Measurements from ENCODE around the gene HGS. TPM values are rescaled to one million over a fixed set of nuclear protein-coding genes. Genes with fewer than 3 reads are reported as not detected.
"Not testable (repeated sequence)": the region's sequence is repeated elsewhere in the genome, so short reads cannot be mapped to it uniquely, and the experiment has no call there.

Gene HGS
- polyA plus RNA-seq, 3 donors = 57.6 to 118 (median 91.6) TPM

GRCh38 chr17:81727324-81728031 is 43.7 kb downstream of the HGS start:
- H3K27ac ChIP-seq (ENCODE audit: low read depth, low read length) = no peak overlapping the region
- 65 to 93% (median 84%) methylated on average over 22 to 23 of the region's 23 CpGs for WGBS, 3 donors

- WGBS, 3 donors = 43 to 46% (median 44%) methylated on average over 32 of the region's 32 CpGs
- H3K27ac ChIP-seq (ENCODE audit: low read depth, low read length) = no peak overlapping the region
These were observed 49.9 kb downstream of the HGS start for GRCh38 chr17:81733507-81734404.

- no peak overlapping the region for H3K27ac ChIP-seq (ENCODE audit: low read depth, low read length)
- WGBS, 3 donors = 72 to 77% (median 73%) methylated on average over 31 to 35 of the region's 35 CpGs
These were observed 50.8 kb downstream of the HGS start for GRCh38 chr17:81734405-81735263.

- no peak overlapping the region for H3K27ac ChIP-seq (ENCODE audit: low read depth, low read length)
- 28 to 32% (median 31%) methylated on average over 30 of the region's 30 CpGs for WGBS, 3 donors
These were observed 51.7 kb downstream of the HGS start for GRCh38 chr17:81735264-81736102.

- WGBS, 3 donors = 84 to 91% (median 91%) methylated on average over 30 to 31 of the region's 31 CpGs
- no peak overlapping the region for H3K27ac ChIP-seq (ENCODE audit: low read depth, low read length)
These were observed 54.4 kb downstream of the HGS start for GRCh38 chr17:81737947-81738800.

GRCh38 chr17:81738801-81739393 is 55.1 kb downstream of the HGS start:
- 86 to 87% (median 86%) methylated on average over 27 of the region's 27 CpGs for WGBS, 3 donors
- H3K27ac ChIP-seq (ENCODE audit: low read depth, low read length) = no peak overlapping the region

- not testable (repeated sequence) for H3K27ac ChIP-seq (ENCODE audit: low read depth, low read length)
- 88 to 93% (median 92%) methylated on average over 8 of the region's 8 CpGs for whole genome bisulfite sequencing, 3 donors
These were observed 55.8 kb downstream of the HGS start for GRCh38 chr17:81739593-81739992.

- H3K27ac ChIP-seq (ENCODE audit: low read depth, low read length) = no peak overlapping the region
- WGBS, 3 donors = 21 to 56% (median 25%) methylated on average over 21 to 28 of the region's 28 CpGs
These were observed 56.7 kb downstream of the HGS start for GRCh38 chr17:81740395-81740961.

GRCh38 chr17:81741049-81741593 is 57.3 kb downstream of the HGS start:
- no peak overlapping the region for H3K27ac ChIP-seq (ENCODE audit: low read depth, low read length)
- WGBS, 3 donors = 20 to 39% (median 25%) methylated on average over 19 to 22 of the region's 22 CpGs

- WGBS, 3 donors = 50% methylated on average over 24 to 26 of the region's 26 CpGs
- H3K27ac ChIP-seq (ENCODE audit: low read depth, low read length) = no peak overlapping the region
These were observed 58.0 kb downstream of the HGS start for GRCh38 chr17:81741594-81742452.

Other genes starting within 250 kb of the HGS start
- gene ACTG1, start 171.2 kb upstream of the HGS start, polyA plus RNA-seq = 1,000 to 10,000 TPM; 1,930 to 3,527 (median 2,831) TPM
- gene FSCN2, start 155.6 kb upstream of the HGS start, polyA plus RNA-seq = 1 to 10 TPM in 2 of 3 donors, under 1 TPM in 1; 0.21 to 4.9 (median 1.0) TPM
- 10 to 100 TPM; 10.1 to 25.9 (median 22.4) TPM for gene FAAP100, start 131.7 kb upstream of the HGS start, polyA plus RNA-seq
- 10 to 100 TPM; 21.9 to 53.4 (median 30.8) TPM for gene NPLOC4, start 46.9 kb upstream of the HGS start, polyA plus RNA-seq
- gene TSPAN10, start 46.8 kb upstream of the HGS start, polyA plus RNA-seq = 1 to 10 TPM in 1 of 3 donors, under 1 TPM in 2; 0.79 to 1.3 (median 0.86) TPM
- gene PDE6G, start 27.5 kb upstream of the HGS start, polyA plus RNA-seq = 1 to 10 TPM in 1 of 3 donors, under 1 TPM in 2; 0.20 to 1.0 (median 0.45) TPM
- gene OXLD1, start 17.4 kb upstream of the HGS start, polyA plus RNA-seq = 10 to 100 TPM; 33.5 to 51.2 (median 40.5) TPM
- gene CCDC137, start 17.3 kb upstream of the HGS start, polyA plus RNA-seq = 10 to 100 TPM in 2 of 3 donors, 1 to 10 TPM in 1; 8.9 to 18.6 (median 11.3) TPM
- 10 to 100 TPM; 26.8 to 44.4 (median 41.1) TPM for gene ARL16, start 214 bp upstream of the HGS start, polyA plus RNA-seq
- gene MRPL12, start 19.4 kb downstream of the HGS start, polyA plus RNA-seq = 100 to 1,000 TPM in 2 of 3 donors, 10 to 100 TPM in 1; 81.3 to 134 (median 118) TPM
- 10 to 100 TPM; 18.7 to 61.4 (median 43.2) TPM for gene SLC25A10, start 28.3 kb downstream of the HGS start, polyA plus RNA-seq
- gene GCGR, start 120.1 kb downstream of the HGS start, polyA plus RNA-seq = 1 to 10 TPM in 1 of 3 donors, under 1 TPM in 1, not detected in 1; 0.12 to 1.4 TPM
- gene MCRIP1, start 149.3 kb downstream of the HGS start, polyA plus RNA-seq = 100 to 1,000 TPM in 2 of 3 donors, 10 to 100 TPM in 1; 92.8 to 190 (median 116) TPM
- gene PPP1R27, start 151.0 kb downstream of the HGS start, polyA plus RNA-seq = under 1 TPM in 2 of 3 donors, not detected in 1; 0.15 to 0.58 TPM
- 1,000 to 10,000 TPM in 1 of 3 donors, 100 to 1,000 TPM in 2; 377 to 2,064 (median 453) TPM for gene P4HB, start 176.5 kb downstream of the HGS start, polyA plus RNA-seq
- 100 to 1,000 TPM; 133 to 351 (median 249) TPM for gene ARHGDIA, start 187.3 kb downstream of the HGS start, polyA plus RNA-seq
- gene ALYREF, start 207.6 kb downstream of the HGS start, polyA plus RNA-seq = 10 to 100 TPM; 20.0 to 46.4 (median 37.9) TPM
- 100 to 1,000 TPM; 160 to 319 (median 193) TPM for gene ANAPC11, start 207.7 kb downstream of the HGS start, polyA plus RNA-seq
- under 1 TPM in 2 of 3 donors, not detected in 1; 0.23 to 0.77 TPM for gene NPB, start 218.2 kb downstream of the HGS start, polyA plus RNA-seq
- 10 to 100 TPM; 30.4 to 76.4 (median 54.3) TPM for gene PCYT2, start 227.4 kb downstream of the HGS start, polyA plus RNA-seq
- 10 to 100 TPM; 12.6 to 19.6 (median 19.0) TPM for gene SIRT7, start 234.2 kb downstream of the HGS start, polyA plus RNA-seq
- 10 to 100 TPM in 2 of 3 donors, 1 to 10 TPM in 1; 5.2 to 13.9 (median 13.8) TPM for gene MAFG, start 243.7 kb downstream of the HGS start, polyA plus RNA-seq